AG04450 (cell line): ENCODE results near the gene CFAP54. TPM values are rescaled to one million over a fixed set of nuclear protein-coding genes. Genes with fewer than 3 reads are reported as not detected.

Experiments
- CTCF ChIA-PET: fragments of 300-600, 350-600 bp; formaldehyde crosslinking; extraction: SDS; loops from one replicate; lab custom pipeline; 2022; ENCODE audit warnings: antibody characterized with exemption, inconsistent platforms; lab: Charles Lee
- POLR2A ChIA-PET: fragments of 350-600 bp; formaldehyde crosslinking; extraction: SDS; loops from one replicate; lab custom pipeline; 2021; ENCODE audit warnings: antibody characterized with exemption, inconsistent platforms; lab: Yijun Ruan, JAX
- DNase-seq: peaks from one replicate; pipeline ENCODE4 v3.0.0-alpha.2; 2011; ENCODE audit warnings: low read depth, low spot score
- H3K27ac ChIP-seq: one replicate; pipeline ENCODE4 v1.5.1; 2012; ENCODE audit warnings: low read depth, low read length, control low read depth
- H3K27me3 ChIP-seq: one replicate; pipeline ENCODE4 v1.6.0; 2012; ENCODE audit warnings: low read length; ENCODE audit not compliant: control insufficient read depth, insufficient read depth
- H3K4me3 ChIP-seq: 2 replicates; pipeline ENCODE4 v1.5.1; 2011; ENCODE audit warnings: mild to moderate bottlenecking, low read depth, low read length, control low read depth
- H3K9me3 ChIP-seq: 2 replicates; pipeline ENCODE4 v1.5.1; 2012; ENCODE audit warnings: low read length; ENCODE audit not compliant: control insufficient read depth, insufficient read depth
- CTCF ChIP-seq: IDR thresholded peaks from 2 replicates; pipeline ENCODE4 v1.5.1; 2011; ENCODE audit warnings: low read depth, low read length, control low read depth, inconsistent platforms
- polyA plus RNA-seq: library from polyadenylated mRNA; depleted of rRNA; stranded (reverse); fragments of >200 nt; gene quantifications from 2 replicates; pipeline ENCODE4 v1.2.3, GENCODE V29; 2011

The CFAP54 gene
- polyA plus RNA-seq, 1 experiment, result 0.82 TPM

GRCh38 chr12:96623155-96623554, 133.8 kb downstream of the CFAP54 start:
- POLR2A ChIA-PET, result no interaction called here
- no peak for DNase-seq
- no peak overlapping the region for H3K27ac ChIP-seq
- H3K27me3 ChIP-seq, result no peaks in the 10 kb centered on the region
- TF ChIP-seq CTCF, result no peak
- CTCF ChIA-PET, result no interaction called here
- no peaks in the 10 kb centered on the region for H3K9me3 ChIP-seq
- no peak overlapping the region for H3K4me3 ChIP-seq

GRCh38 chr12:96623656-96624217, 134.4 kb downstream of the CFAP54 start:
- ChIA-PET POLR2A (no interaction called here), CTCF (no interaction called here)
- Histone ChIP-seq H3K4me3 (no peak overlapping the region), H3K27me3 (no peaks in the 10 kb centered on the region), H3K27ac (no peak overlapping the region), H3K9me3 (no peaks in the 10 kb centered on the region)
- no peak for TF ChIP-seq CTCF
- no peak for DNase-seq

- ChIA-PET POLR2A (no interaction called here), CTCF (no interaction called here)
- TF ChIP-seq CTCF, result no peak
- Histone ChIP-seq H3K27ac (no peak overlapping the region), H3K9me3 (no peaks in the 10 kb centered on the region), H3K4me3 (no peak overlapping the region), H3K27me3 (no peaks in the 10 kb centered on the region)
- no peak for DNase-seq
These were observed 146.5 kb downstream of the CFAP54 start for GRCh38 chr12:96635844-96636243.

- CTCF ChIA-PET, result no interaction called here
- DNase-seq, result no peak
- no peaks in the 10 kb centered on the region for H3K9me3 ChIP-seq
- no peaks in the 10 kb centered on the region for H3K27me3 ChIP-seq
- POLR2A ChIA-PET, result no interaction called here
- TF ChIP-seq CTCF, result no peak
- no peak overlapping the region for H3K4me3 ChIP-seq
- H3K27ac ChIP-seq, result no peak overlapping the region
These were observed 147.5 kb downstream of the CFAP54 start for GRCh38 chr12:96636895-96637294.

- Histone ChIP-seq H3K27me3 (no peaks in the 10 kb centered on the region), H3K4me3 (no peak overlapping the region), H3K9me3 (no peaks in the 10 kb centered on the region), H3K27ac (no peak overlapping the region)
- ChIA-PET CTCF (no interaction called here), POLR2A (no interaction called here)
- TF ChIP-seq CTCF, result no peak
- no peak for DNase-seq
These were observed 159.5 kb downstream of the CFAP54 start for GRCh38 chr12:96648923-96649322.
